AG04450 (cell line): ENCODE results near the gene PPP1R16B. TPM values are rescaled to one million over a fixed set of nuclear protein-coding genes. Genes with fewer than 3 reads are reported as not detected.
"Not testable (repeated sequence)": the region's sequence is repeated elsewhere in the genome, so short reads cannot be mapped to it uniquely, and the experiment has no call there.

Experiments
- CTCF ChIA-PET: fragments of 300-600, 350-600 bp; formaldehyde crosslinking; extraction: SDS; loops from one replicate; lab custom pipeline; 2022; ENCODE audit warnings: antibody characterized with exemption, inconsistent platforms; lab: Charles Lee
- POLR2A ChIA-PET: fragments of 350-600 bp; formaldehyde crosslinking; extraction: SDS; loops from one replicate; lab custom pipeline; 2021; ENCODE audit warnings: antibody characterized with exemption, inconsistent platforms; lab: Yijun Ruan, JAX
- DNase-seq: peaks from one replicate; pipeline ENCODE4 v3.0.0-alpha.2; 2011; ENCODE audit warnings: low read depth, low spot score
- H3K27ac ChIP-seq: one replicate; pipeline ENCODE4 v1.5.1; 2012; ENCODE audit warnings: low read depth, low read length, control low read depth
- H3K27me3 ChIP-seq: one replicate; pipeline ENCODE4 v1.6.0; 2012; ENCODE audit warnings: low read length; ENCODE audit not compliant: control insufficient read depth, insufficient read depth
- H3K4me3 ChIP-seq: 2 replicates; pipeline ENCODE4 v1.5.1; 2011; ENCODE audit warnings: mild to moderate bottlenecking, low read depth, low read length, control low read depth
- H3K9me3 ChIP-seq: 2 replicates; pipeline ENCODE4 v1.5.1; 2012; ENCODE audit warnings: low read length; ENCODE audit not compliant: control insufficient read depth, insufficient read depth
- polyA plus RNA-seq: library from polyadenylated mRNA; depleted of rRNA; stranded (reverse); fragments of >200 nt; gene quantifications from 2 replicates; pipeline ENCODE4 v1.2.3, GENCODE V29; 2011
- TF ChIP-seq, protein P1 (sequence below): IDR thresholded peaks from 2 replicates; pipeline ENCODE4 v1.5.1; 2011; ENCODE audit warnings: low read depth, low read length, control low read depth, inconsistent platforms

PPP1R16B gene
- polyA plus RNA-seq, 1 experiment, result not detected

DNA sequence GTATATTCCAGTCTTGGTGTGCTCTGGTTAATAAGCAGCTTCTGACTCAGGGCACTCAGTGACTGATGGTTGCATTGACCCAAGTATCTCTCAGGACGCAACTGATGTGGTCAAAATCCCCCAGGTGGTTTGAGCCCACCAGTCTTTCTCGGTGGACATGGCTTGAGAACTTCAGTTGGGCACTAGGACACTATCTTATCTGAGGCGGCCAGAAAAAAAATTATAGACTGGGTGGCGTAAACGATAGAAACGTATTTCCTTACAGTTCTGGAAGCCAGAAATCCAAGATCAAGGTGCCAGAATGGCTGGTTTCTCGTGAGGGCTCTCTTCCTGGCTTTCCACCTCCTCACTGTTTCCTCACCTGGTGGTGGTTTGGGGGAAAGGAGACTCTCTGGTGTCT lies 52.2 kb downstream of the PPP1R16B start:
- ChIA-PET POLR2A (no interaction called here), CTCF (no interaction called here)
- DNase-seq, result no peak

DNA sequence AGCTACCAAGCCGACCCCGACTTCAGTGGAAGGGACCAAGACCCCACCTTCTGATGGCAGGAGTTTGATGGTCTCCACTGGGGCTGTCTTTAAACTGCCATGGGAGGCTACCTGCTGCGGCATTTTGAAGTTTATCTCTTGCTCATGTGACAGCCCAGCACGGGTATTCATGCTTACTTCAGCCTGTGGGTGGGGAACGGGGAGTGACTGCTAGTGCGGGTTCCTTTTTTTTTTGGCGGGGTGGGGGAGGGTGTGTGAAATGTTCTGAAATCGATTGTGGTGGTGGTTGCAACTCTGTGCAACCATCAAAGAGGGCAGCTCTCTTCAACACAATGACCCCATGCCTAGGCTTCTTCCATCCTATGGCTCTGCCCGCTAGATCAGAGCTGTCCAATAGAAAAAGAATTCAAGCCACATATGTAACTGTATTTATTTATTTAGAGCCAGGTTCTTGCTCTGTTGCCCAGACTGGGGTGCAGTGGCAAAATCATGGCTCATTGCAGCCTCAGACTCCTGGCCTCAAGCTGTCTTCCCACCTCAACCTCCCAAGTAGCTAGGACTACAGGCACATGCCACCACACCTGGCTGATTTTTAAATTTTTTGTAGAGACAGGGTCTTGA lies 53.7 kb downstream of the PPP1R16B start:
- ChIA-PET POLR2A (no interaction called here), CTCF (no interaction called here)
- DNase-seq, result no peak
- H3K27me3 ChIP-seq, result peaks cover 2% of the 10 kb centered on the region
- TF ChIP-seq, protein P1, sequence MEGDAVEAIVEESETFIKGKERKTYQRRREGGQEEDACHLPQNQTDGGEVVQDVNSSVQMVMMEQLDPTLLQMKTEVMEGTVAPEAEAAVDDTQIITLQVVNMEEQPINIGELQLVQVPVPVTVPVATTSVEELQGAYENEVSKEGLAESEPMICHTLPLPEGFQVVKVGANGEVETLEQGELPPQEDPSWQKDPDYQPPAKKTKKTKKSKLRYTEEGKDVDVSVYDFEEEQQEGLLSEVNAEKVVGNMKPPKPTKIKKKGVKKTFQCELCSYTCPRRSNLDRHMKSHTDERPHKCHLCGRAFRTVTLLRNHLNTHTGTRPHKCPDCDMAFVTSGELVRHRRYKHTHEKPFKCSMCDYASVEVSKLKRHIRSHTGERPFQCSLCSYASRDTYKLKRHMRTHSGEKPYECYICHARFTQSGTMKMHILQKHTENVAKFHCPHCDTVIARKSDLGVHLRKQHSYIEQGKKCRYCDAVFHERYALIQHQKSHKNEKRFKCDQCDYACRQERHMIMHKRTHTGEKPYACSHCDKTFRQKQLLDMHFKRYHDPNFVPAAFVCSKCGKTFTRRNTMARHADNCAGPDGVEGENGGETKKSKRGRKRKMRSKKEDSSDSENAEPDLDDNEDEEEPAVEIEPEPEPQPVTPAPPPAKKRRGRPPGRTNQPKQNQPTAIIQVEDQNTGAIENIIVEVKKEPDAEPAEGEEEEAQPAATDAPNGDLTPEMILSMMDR, result no peak
- H3K4me3 ChIP-seq, result no peak overlapping the region
- no peaks in the 10 kb centered on the region for H3K9me3 ChIP-seq
- H3K27ac ChIP-seq, result no peak overlapping the region

More for the DNA sequence above, 52.2 kb downstream of the PPP1R16B start:
- Histone ChIP-seq H3K27me3 (no peaks in the 10 kb centered on the region), H3K4me3 (no peak overlapping the region), H3K9me3 (no peaks in the 10 kb centered on the region), H3K27ac (no peak overlapping the region)
- TF ChIP-seq, protein P1, result no peak

DNA sequence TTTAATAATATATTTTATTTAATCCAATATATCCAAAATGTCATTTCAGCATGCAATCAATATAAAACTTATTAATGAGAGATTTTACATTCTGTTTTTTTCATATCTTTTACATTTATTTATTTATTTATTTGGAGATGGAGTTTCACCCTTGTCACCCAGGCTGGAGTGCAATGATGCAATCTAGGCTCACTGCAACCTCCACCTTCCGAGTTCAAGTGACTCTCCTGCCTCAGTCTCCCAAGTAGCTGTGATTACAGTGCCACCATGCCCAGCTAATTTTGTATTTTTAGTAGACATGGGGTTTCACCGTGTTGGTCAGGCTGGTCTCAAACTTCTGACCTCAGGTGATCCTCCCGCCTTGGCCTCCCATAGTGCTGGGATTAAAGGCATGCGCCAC lies 54.4 kb downstream of the PPP1R16B start:
- H3K4me3 ChIP-seq, H3K27me3 ChIP-seq, H3K9me3 ChIP-seq, DNase-seq, H3K27ac ChIP-seq, POLR2A ChIA-PET, CTCF ChIA-PET: not testable (repeated sequence)

DNA sequence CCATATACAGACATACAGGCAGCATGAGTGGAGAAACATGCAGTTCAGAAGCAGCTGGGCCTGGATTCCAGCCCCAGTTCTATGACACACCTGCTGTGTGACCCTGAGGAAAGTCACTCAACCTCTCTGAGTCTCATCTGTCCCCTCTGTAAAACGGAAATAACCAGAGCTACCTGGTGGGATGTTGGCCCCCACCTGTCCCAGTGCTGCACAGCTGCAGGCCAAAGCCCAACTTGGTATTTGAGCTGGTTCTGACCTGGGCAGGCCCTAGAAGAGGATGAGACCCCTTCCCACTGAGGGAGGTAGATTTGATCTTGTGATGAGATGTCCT lies 55.5 kb downstream of the PPP1R16B start:
- ChIA-PET CTCF (no interaction called here), POLR2A (no interaction called here)
- no peak for DNase-seq
- Histone ChIP-seq H3K9me3 (no peaks in the 10 kb centered on the region), H3K27ac (no peak overlapping the region), H3K4me3 (no peak overlapping the region), H3K27me3 (peaks cover 2% of the 10 kb centered on the region)
- TF ChIP-seq, protein P1, result no peak

DNA sequence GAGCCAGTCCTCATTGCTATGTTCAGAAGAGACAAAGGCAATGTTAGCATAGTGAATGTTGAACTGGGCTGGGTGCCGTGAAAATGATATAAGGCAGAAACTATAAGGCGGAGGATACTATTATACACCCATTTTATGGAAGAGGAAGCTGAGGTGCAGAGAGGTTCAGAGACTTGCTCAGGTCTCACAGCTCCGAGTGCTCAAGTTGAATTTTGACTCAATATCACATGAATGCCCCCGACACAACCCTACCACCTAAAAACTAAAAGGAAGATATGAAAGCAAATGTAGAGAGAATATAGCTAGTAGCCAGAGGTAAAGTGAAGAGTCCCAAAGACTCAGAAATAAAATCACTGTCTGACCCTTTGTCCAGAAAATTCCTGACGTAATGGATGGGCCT lies 56.7 kb downstream of the PPP1R16B start:
- H3K27ac ChIP-seq, result no peak overlapping the region
- POLR2A ChIA-PET, result no interaction called here
- CTCF ChIA-PET, result interaction anchor here (0.7 kb wide), 1 partner anchor 183 kb away, joined by 8 read pairs; no protein-coding TSS in a partner anchor
- H3K27me3 ChIP-seq, result peaks cover 2% of the 10 kb centered on the region
- no peaks in the 10 kb centered on the region for H3K9me3 ChIP-seq
- no peak for DNase-seq
- TF ChIP-seq, protein P1, result no peak
- no peak overlapping the region for H3K4me3 ChIP-seq
